ENCODE measurements around the gene TOR4A.

TOR4A gene

GRCh38 chr9:137314561-137315560, 37.3 kb downstream of the TOR4A start:
- no peak overlapping the region for H3K27ac ChIP-seq
- no peaks in the 10 kb centered on the region for H3K4me1 ChIP-seq (ENCODE audit: control insufficient read depth in 1 of 2, insufficient read depth in 1 of 2, low read depth in 1 of 2, low read length in 1 of 2)
- H3K9me3 ChIP-seq: no peaks in the 10 kb centered on the region
- peaks cover 44% of the 10 kb centered on the region for H3K27me3 ChIP-seq
- H3K4me3 ChIP-seq (ENCODE audit: low read depth in 1 of 2, low read length in 1 of 2): no peak overlapping the region
- no peaks in the 10 kb centered on the region for H3K36me3 ChIP-seq
- TF ChIP-seq CTCF (IDR thresholded peaks at IDR 0.05): no peak

GRCh38 chr9:137315581-137316011, 38.1 kb downstream of the TOR4A start:
- H3K36me3 ChIP-seq: no peaks in the 10 kb centered on the region
- TF ChIP-seq CTCF (IDR thresholded peaks at IDR 0.05): no peak
- no peak overlapping the region for H3K27ac ChIP-seq
- H3K27me3 ChIP-seq: peaks cover 51% of the 10 kb centered on the region
- H3K4me1 ChIP-seq (ENCODE audit: control insufficient read depth in 1 of 2, insufficient read depth in 1 of 2, low read depth in 1 of 2, low read length in 1 of 2): peaks cover 0 to 4% of the 10 kb centered on the region in 2 experiments
- H3K9me3 ChIP-seq: no peaks in the 10 kb centered on the region
- no peak overlapping the region for H3K4me3 ChIP-seq (ENCODE audit: low read depth in 1 of 2, low read length in 1 of 2)

GRCh38 chr9:137316012-137316981, 38.8 kb downstream of the TOR4A start:
- Histone ChIP-seq H3K4me3 (ENCODE audit: low read depth in 1 of 2, low read length in 1 of 2) (no peak overlapping the region), H3K36me3 (no peaks in the 10 kb centered on the region), H3K27ac (no peak overlapping the region), H3K9me3 (no peaks in the 10 kb centered on the region), H3K4me1 (ENCODE audit: control insufficient read depth in 1 of 2, insufficient read depth in 1 of 2, low read depth in 1 of 2, low read length in 1 of 2) (peaks cover 0 to 7% of the 10 kb centered on the region in 2 experiments), H3K27me3 (peaks cover 58% of the 10 kb centered on the region)
- no peak for TF ChIP-seq CTCF (IDR thresholded peaks at IDR 0.05)

- TF ChIP-seq CTCF (IDR thresholded peaks at IDR 0.05): no peak
- H3K36me3 ChIP-seq: no peaks in the 10 kb centered on the region
- peaks cover 58% of the 10 kb centered on the region for H3K27me3 ChIP-seq
- H3K4me3 ChIP-seq (ENCODE audit: low read depth in 1 of 2, low read length in 1 of 2): no peak overlapping the region
- no peaks in the 10 kb centered on the region for H3K9me3 ChIP-seq
- H3K27ac ChIP-seq: no peak overlapping the region
- H3K4me1 ChIP-seq (ENCODE audit: control insufficient read depth in 1 of 2, insufficient read depth in 1 of 2, low read depth in 1 of 2, low read length in 1 of 2): peaks cover 0 to 7% of the 10 kb centered on the region in 2 experiments
Measured at GRCh38 chr9:137317021-137317717, 39.6 kb downstream of the TOR4A start.

Measured in neutrophil (primary cell).